Type B pancreatic cell (in vitro differentiated cells): Measurements from ENCODE around the gene CRTC1. TPM values are rescaled to one million over a fixed set of nuclear protein-coding genes. Genes with fewer than 3 reads are reported as not detected.

Experiments used
- DNase-seq: peaks from one replicate; pipeline ENCODE4 v3.0.0; 2021; ENCODE audit warnings: mixed read lengths; ENCODE audit not compliant: unreplicated experiment; ENCODE audit errors: extremely low spot score
- H3K27ac Mint-ChIP-seq: 2 replicates; pipeline ENCODE4 v1.8.0; 2021; ENCODE audit warnings: mild to moderate bottlenecking, mixed read lengths
- H3K27me3 Mint-ChIP-seq: 2 replicates; pipeline ENCODE4 v1.8.0; 2021; ENCODE audit warnings: mixed read lengths
- H3K36me3 Mint-ChIP-seq: 2 replicates; pipeline ENCODE4 v1.8.0; 2021; ENCODE audit warnings: mixed read lengths
- H3K4me1 Mint-ChIP-seq: one replicate; pipeline ENCODE4 v1.8.0; 2021; ENCODE audit warnings: mixed read lengths; ENCODE audit not compliant: unreplicated experiment
- H3K4me3 Mint-ChIP-seq: 2 replicates; pipeline ENCODE4 v1.8.0; 2021; ENCODE audit warnings: mild to moderate bottlenecking, mixed read lengths
- H3K9me3 Mint-ChIP-seq: 2 replicates; pipeline ENCODE4 v1.8.0; 2021; ENCODE audit warnings: mixed read lengths
- total RNA-seq: library from RNA; stranded (reverse); gene quantifications from 2 replicates; pipeline ENCODE4 v1.2.1, GENCODE V29; 2021; ENCODE audit warnings: low replicate concordance
- TF ChIP-seq, protein P1 (sequence below): fragments of 200-600 bp; sonication (generic); conservative IDR thresholded peaks from 2 replicates; pipeline ENCODE4 v1.5.0; 2021; ENCODE audit warnings: antibody characterized with exemption, mild to moderate bottlenecking

The CRTC1 gene
- total RNA-seq, 1 donor from 2014 or later = 20.2 TPM

DNA sequence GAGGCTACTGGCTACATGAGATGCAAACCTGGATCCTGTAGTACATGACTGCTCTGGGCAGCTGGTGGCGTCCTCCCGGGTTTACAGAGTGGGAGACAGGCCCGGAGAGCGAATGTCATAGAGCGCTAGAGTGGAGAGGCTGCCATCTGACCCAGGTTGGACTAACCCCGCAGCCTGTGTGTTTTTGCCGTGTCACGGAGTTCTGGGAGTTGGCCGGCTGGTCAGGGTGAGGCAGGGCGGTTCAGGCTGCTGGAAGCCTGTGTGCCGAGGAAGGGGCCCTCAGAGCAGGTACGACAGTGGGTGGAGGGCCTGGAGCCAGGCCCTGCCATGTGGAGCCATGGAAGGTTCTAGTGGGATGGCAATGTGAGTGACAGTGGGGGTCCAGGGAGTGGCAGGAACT is 12.5 kb downstream of the CRTC1 start:
- DNase-seq = no peak
- Mint-ChIP-seq H3K9me3 (no peaks in the 10 kb centered on the region), H3K4me3 (no peak overlapping the region), H3K27me3 (peaks cover 4% of the 10 kb centered on the region), H3K36me3 (no peaks in the 10 kb centered on the region), H3K4me1 (peaks cover 7% of the 10 kb centered on the region), H3K27ac (peak overlapping the region; percentile 29)
- TF ChIP-seq, protein P1, sequence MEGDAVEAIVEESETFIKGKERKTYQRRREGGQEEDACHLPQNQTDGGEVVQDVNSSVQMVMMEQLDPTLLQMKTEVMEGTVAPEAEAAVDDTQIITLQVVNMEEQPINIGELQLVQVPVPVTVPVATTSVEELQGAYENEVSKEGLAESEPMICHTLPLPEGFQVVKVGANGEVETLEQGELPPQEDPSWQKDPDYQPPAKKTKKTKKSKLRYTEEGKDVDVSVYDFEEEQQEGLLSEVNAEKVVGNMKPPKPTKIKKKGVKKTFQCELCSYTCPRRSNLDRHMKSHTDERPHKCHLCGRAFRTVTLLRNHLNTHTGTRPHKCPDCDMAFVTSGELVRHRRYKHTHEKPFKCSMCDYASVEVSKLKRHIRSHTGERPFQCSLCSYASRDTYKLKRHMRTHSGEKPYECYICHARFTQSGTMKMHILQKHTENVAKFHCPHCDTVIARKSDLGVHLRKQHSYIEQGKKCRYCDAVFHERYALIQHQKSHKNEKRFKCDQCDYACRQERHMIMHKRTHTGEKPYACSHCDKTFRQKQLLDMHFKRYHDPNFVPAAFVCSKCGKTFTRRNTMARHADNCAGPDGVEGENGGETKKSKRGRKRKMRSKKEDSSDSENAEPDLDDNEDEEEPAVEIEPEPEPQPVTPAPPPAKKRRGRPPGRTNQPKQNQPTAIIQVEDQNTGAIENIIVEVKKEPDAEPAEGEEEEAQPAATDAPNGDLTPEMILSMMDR = no peak

DNA sequence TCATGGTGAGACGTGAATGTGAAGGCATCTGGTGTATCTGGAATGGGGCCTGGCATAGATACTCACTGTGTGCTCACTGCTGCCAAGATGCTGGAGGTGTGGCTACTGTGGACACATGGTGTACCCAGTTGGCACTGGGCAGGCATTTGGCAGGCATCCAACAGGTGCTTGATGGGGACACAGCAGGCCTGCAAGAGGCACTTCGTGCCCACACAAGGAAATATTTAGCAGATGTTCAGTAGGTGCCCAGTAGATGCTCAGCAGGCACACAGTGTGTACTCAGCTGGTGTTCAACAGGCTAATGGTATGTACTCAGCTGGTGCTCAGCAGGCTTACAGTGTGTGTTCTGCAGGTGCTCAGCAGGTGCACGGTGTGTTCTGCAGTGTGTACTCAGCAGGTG is 14.2 kb downstream of the CRTC1 start:
- H3K4me3 Mint-ChIP-seq = no peak overlapping the region
- TF ChIP-seq, protein P1 = no peak
- H3K4me1 Mint-ChIP-seq = peaks cover 11% of the 10 kb centered on the region

DNA sequence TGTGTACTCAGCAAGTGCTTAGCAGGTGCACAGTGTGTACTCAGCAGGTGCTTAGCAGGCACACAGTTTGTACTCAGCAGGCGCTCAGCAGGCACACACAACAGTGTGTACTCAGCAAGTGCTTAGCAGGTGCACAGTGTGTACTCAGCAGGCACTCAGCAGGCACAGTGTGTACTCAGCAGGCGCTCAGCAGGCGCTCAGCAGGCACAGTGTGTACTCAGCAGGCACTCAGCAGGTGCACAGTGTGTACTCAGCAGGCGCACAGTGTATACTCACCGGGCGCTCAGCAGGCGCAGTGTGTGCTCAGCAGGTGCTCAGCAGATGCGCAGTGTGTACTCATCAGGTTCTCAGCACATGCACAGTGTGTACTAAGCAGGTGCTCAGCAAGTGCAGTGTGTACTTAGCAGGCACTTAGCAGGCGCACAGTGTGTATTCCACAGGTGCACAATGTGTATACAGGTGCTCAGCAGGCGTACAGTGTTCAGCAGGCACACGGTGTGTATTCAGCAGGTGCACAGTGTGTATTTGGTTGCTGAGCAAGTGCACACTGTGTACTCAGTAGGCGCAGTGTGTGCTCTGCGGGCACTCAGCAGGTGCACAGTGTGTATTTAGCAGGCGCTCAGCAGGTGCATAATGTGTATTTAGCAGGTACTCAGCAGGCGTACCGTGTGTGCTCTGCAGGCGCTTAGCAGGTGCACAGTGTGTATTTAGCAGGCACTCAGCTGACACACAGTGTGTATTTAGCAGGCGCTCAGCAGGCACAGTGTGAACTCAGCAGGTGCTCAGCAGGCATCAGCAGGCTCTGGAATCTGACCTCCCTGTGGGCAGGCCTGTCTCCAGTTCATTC is 15.1 kb downstream of the CRTC1 start:
- peaks cover 4% of the 10 kb centered on the region for H3K27me3 Mint-ChIP-seq
- no peak for DNase-seq
- peaks cover 11% of the 10 kb centered on the region for H3K4me1 Mint-ChIP-seq
- no peaks in the 10 kb centered on the region for H3K9me3 Mint-ChIP-seq
- TF ChIP-seq, protein P1 = no peak
- H3K4me3 Mint-ChIP-seq = no peak overlapping the region
- H3K27ac Mint-ChIP-seq = no peak overlapping the region
- H3K36me3 Mint-ChIP-seq = no peaks in the 10 kb centered on the region

More for the DNA sequence above, 14.2 kb downstream of the CRTC1 start:
- Mint-ChIP-seq H3K9me3 (no peaks in the 10 kb centered on the region), H3K27ac (no peak overlapping the region), H3K36me3 (no peaks in the 10 kb centered on the region), H3K27me3 (peaks cover 4% of the 10 kb centered on the region)
- DNase-seq = no peak

DNA sequence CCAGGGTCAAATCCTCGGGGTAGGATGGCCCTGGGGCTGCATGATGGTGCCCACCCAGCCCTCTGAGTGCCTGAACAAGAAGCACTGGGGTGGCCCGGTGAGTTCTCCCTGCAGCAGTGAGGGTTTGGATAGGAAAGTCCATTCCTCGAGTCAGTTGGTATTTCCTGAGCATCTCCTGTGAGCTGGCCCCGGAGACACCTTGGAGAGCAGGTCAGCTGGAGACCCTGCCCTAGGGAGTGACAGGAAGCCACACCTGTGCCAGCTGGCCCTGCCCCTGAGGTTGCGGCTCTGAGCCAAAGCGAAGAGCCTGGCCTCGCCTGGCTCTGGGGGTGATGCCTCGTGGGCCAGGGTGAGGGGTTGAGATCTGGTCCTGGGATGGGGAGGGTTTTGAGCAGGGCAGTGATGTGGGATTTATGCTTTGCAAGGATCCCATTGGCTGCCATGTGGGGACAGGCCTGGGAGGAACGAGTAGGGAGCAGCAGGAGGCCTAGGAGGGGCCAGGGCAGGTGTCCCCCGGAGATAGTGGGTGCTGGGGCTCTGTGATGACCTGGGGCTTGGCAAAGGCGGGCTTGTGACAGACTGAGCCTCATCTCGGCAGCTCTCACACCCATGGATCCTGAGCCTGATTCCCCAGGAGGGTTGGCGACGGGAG is 16.0 kb downstream of the CRTC1 start:
- Mint-ChIP-seq H3K4me3 (no peak overlapping the region), H3K36me3 (no peaks in the 10 kb centered on the region), H3K9me3 (no peaks in the 10 kb centered on the region), H3K4me1 (peaks cover 11% of the 10 kb centered on the region), H3K27me3 (peaks cover 4% of the 10 kb centered on the region), H3K27ac (no peak overlapping the region)
- no peak for DNase-seq
- TF ChIP-seq, protein P1 = no peak

DNA sequence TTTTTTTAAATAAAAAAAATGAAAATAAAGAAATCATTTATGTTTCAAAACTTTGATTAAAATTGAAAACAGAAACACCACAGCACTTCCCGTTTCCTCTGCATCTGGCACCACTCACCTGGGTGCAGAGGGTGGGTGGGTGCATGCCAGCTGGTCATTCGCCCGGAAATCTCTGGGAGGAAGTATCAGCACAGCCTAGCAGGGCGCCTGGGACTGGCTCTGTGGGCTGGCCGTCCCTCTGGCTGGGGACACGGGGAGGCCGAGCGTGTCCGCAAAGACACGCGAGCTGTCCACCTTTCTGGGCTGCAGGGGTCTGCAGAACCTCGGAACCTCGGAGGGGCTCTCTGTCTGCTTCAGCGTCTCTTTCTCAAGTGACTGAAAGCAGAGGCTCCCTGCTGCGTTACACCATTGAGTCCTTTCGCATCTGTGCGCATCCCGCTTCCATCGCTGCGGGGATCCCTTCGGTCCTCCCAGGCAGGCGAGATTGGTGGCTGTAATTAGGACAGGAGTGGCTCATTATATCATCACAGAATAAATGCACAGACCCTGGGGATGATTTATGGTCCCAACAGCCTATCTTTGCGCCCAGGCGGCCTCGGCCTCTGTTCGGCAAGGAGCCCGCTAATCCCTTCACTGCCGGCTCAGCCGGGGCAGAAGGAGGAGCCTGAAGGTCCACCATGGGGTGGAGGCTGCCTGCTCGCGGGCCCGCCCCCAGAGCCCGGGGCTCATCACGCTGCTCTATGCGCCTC is 17.2 kb downstream of the CRTC1 start:
- Mint-ChIP-seq H3K27me3 (peaks cover 4% of the 10 kb centered on the region), H3K27ac (no peak overlapping the region), H3K9me3 (no peaks in the 10 kb centered on the region), H3K36me3 (no peaks in the 10 kb centered on the region), H3K4me3 (peak overlapping the region; percentile 69), H3K4me1 (peaks cover 11% of the 10 kb centered on the region)
- TF ChIP-seq, protein P1 = no peak
- no peak for DNase-seq
